Measurements from ENCODE around the gene STIM1. TPM values are rescaled to one million over a fixed set of nuclear protein-coding genes. Genes with fewer than 3 reads are reported as not detected.
"Not testable (repeated sequence)": the region's sequence is repeated elsewhere in the genome, so short reads cannot be mapped to it uniquely, and the experiment has no call there.

STIM1 gene
- total RNA-seq, 4 donors from 2014 or later: 36.3 to 158 (median 46.1) TPM

DNA sequence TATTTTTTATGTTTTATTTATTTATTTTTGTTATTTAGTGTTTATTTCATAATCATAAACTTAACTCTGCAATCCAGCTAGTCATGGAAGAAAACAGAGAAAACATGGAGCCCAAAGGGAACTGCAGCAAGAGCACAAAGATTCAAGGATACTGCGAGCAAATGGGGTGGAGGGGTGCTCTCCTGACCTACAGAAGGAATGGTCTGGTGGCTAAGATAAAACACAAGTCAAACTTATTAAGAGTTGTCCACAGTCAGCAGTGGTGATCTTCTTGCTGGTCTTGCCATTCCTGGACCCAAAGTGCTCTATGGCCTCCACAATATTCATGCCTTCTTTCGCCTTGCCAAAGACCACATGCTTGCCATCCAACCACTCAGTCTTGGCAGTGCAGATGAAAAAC lies 36.7 kb downstream of the STIM1 start:
- Histone ChIP-seq H3K27me3 (no peaks in the 10 kb centered on the region), H3K27ac (no peak overlapping the region)
- no peak for DNase-seq

DNA sequence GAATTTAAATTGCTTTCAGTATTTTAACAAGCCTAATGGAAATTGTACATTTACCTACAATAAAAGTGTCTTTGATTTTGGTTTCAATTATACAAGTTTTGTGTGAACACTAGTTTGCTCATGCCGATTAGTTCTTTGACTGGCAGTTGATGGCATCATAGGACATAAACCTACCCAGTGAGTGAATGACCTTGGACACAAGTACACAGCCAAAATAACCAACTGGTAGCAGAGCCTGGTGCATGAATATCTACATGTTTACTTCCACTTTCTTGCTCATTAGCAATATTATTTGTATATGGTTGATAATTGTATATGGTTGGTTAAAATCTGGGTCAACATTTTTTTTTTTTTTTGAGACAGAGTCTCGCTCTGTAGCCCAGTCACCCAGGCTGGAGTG lies 37.8 kb downstream of the STIM1 start:
- TF ChIP-seq, protein P1, sequence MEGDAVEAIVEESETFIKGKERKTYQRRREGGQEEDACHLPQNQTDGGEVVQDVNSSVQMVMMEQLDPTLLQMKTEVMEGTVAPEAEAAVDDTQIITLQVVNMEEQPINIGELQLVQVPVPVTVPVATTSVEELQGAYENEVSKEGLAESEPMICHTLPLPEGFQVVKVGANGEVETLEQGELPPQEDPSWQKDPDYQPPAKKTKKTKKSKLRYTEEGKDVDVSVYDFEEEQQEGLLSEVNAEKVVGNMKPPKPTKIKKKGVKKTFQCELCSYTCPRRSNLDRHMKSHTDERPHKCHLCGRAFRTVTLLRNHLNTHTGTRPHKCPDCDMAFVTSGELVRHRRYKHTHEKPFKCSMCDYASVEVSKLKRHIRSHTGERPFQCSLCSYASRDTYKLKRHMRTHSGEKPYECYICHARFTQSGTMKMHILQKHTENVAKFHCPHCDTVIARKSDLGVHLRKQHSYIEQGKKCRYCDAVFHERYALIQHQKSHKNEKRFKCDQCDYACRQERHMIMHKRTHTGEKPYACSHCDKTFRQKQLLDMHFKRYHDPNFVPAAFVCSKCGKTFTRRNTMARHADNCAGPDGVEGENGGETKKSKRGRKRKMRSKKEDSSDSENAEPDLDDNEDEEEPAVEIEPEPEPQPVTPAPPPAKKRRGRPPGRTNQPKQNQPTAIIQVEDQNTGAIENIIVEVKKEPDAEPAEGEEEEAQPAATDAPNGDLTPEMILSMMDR (IDR thresholded peaks at IDR 0.05): no peak
- no peak for TF ChIP-seq POLR2A (IDR thresholded peaks at IDR 0.05)
- no peak for DNase-seq
- Histone ChIP-seq H3K4me1 (peaks cover 0 to 11% (median 10%) of the 10 kb centered on the region in 4 donors), H3K4me3 (no peak overlapping the region), H3K9me3 (no peaks in the 10 kb centered on the region), H3K27me3 (no peaks in the 10 kb centered on the region), H3K27ac (peak overlapping the region in 2 of 4 donors; percentile 40 to 65), H3K36me3 (no peaks in the 10 kb centered on the region)

More for the DNA sequence above, 36.7 kb downstream of the STIM1 start:
- TF ChIP-seq POLR2A (IDR thresholded peaks at IDR 0.05): no peak
- TF ChIP-seq, protein P1 (IDR thresholded peaks at IDR 0.05): no peak
- no peaks in the 10 kb centered on the region for H3K36me3 ChIP-seq
- H3K4me1 ChIP-seq: peaks cover 0 to 14% (median 10%) of the 10 kb centered on the region in 4 donors
- no peaks in the 10 kb centered on the region for H3K9me3 ChIP-seq
- H3K4me3 ChIP-seq: no peak overlapping the region

DNA sequence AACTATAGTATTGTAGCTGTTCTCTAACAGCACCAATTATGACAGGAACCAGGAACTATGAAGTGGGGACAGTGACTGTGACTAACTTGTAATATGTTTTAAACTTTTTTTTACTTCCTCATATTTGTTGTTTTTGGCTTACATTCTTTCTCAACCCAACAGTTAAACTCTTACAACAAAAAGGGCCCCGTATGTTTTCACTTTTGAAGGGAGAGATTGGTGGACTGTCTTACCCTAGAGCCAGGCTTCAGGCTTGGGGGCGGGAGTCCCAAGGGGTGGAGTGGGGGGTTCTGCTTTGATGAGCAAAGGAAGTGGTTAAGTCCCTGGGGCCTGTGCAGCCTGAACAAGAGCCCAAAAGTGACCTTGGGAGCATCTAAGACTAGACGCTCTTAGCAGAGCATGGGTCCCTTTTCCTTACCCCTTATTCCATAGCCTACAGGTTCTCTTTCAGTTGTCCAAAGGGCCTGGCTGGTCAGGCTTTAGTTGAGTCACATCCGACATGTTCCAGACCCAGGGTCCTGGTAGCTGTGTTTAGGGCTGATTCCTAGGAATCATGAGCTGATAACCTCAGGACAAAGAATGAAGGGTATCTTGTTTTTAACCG lies 38.8 kb downstream of the STIM1 start:
- peak in 2 of 3 donors; percentile 86 to 90 for DNase-seq
- TF ChIP-seq, protein P1 (IDR thresholded peaks at IDR 0.05): no peak
- no peak for TF ChIP-seq POLR2A (IDR thresholded peaks at IDR 0.05)

DNA sequence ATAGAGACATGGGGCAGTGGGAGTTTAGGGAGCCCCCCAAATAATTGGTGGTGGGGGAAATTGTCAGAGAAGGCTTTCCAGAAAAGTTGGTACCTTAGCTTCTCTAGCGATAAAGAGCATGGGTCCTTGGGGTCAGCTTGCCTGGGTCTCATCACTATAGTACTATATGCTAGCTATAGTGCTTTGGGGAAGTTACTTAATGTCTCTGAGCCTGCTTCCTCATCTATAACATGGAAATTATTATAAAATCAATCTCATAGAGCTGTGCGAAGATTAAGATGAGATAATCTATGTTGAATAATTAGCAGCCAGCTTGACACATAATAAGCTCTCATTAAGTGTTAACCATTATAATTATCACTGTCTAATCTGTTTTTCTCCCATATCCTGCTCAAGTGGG lies 41.2 kb downstream of the STIM1 start:
- DNase-seq: no peak
- no peak for TF ChIP-seq POLR2A (IDR thresholded peaks at IDR 0.05)
- TF ChIP-seq, protein P1 (IDR thresholded peaks at IDR 0.05): no peak
- no peaks in the 10 kb centered on the region for H3K36me3 ChIP-seq
- no peaks in the 10 kb centered on the region for H3K9me3 ChIP-seq
- peaks cover 0 to 10% (median 5%) of the 10 kb centered on the region in 4 donors for H3K4me1 ChIP-seq
- H3K4me3 ChIP-seq: no peak overlapping the region
- H3K27me3 ChIP-seq: no peaks in the 10 kb centered on the region
- no peak overlapping the region for H3K27ac ChIP-seq

More for the DNA sequence above, 38.8 kb downstream of the STIM1 start:
- peak overlapping the region; percentile 17 to 65 (median 32) for H3K27ac ChIP-seq
- no peaks in the 10 kb centered on the region for H3K9me3 ChIP-seq
- no peaks in the 10 kb centered on the region for H3K36me3 ChIP-seq
- peaks cover 0 to 10% (median 8%) of the 10 kb centered on the region in 4 donors for H3K4me1 ChIP-seq
- no peak overlapping the region for H3K4me3 ChIP-seq
- no peaks in the 10 kb centered on the region for H3K27me3 ChIP-seq

DNA sequence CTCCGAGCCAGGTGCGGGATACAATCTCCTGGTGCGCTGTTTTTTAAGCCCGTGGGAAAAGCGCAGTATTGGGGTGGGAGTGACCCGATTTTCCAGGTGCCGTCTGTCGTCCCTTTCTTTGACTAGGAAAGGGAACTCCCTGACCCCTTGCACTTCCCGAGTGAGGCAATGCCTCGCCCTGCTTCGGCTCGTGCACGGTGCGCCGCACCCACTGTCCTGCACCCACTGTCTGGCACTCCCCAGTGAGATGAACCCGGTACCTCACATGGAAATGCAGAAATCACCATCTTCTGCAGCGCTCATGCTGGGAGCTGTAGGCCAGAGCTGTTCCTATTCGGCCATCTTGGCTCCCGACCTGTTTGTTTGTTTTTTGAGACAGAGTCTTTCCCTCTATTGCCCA lies 44.8 kb downstream of the STIM1 start:
- not testable (repeated sequence) for H3K4me3 ChIP-seq, H3K9me3 ChIP-seq

DNA sequence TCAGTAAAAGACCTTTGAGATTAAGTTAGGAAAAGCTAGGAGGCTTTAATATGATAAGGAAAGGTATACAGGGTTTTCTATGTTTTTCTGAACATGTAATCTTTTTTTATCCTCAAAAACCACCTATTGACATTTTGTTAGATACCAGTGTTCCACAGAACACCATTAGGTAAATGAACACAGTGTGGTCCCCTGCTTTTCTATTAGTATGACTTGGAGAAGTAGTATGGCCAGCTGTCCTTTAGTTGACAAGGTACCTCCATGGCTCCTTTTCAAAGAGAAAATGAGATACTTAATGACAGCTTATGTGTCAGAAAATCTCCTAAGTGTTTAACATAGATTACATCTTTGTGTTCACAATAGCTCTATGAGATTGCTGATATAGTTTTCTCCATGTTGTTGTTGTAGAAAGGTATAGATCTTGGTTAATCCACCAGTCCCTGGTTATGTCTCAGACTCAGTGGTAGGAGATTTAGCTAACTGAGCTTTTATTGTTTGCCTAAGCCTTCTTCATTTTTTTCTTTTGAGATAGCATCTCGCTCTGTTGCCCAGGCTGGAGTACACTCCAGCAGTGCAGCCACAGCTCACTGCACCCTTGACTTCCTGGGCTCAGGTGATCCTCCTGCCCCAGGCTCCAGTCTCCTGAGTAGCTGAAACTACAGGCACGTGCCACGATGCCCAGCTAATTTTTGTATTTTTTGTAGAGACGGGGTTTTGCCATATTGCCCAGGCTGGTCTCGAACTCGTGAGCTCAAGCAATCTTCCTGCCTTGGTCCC lies 46.0 kb downstream of the STIM1 start:
- H3K9me3 ChIP-seq: no peaks in the 10 kb centered on the region
- TF ChIP-seq POLR2A (IDR thresholded peaks at IDR 0.05): no peak
- TF ChIP-seq, protein P1 (IDR thresholded peaks at IDR 0.05): no peak
- no peak for DNase-seq
- H3K4me1 ChIP-seq: peaks cover 6 to 31% (median 17%) of the 10 kb centered on the region in 4 donors
- no peaks in the 10 kb centered on the region for H3K27me3 ChIP-seq
- no peak overlapping the region for H3K4me3 ChIP-seq
- no peak overlapping the region for H3K27ac ChIP-seq
- H3K36me3 ChIP-seq: no peaks in the 10 kb centered on the region

More for the DNA sequence above, 44.8 kb downstream of the STIM1 start:
- H3K4me1 ChIP-seq: peaks cover 6 to 30% (median 13%) of the 10 kb centered on the region in 4 donors
- H3K27me3 ChIP-seq, H3K27ac ChIP-seq, DNase-seq, H3K36me3 ChIP-seq: not testable (repeated sequence)

Data from Peyer's patch (tissue), 4 donors.